ENCODE results near the gene ARID3A.

The ARID3A gene

GRCh38 chr19:892243-892893 is 33.5 kb upstream of the ARID3A start:
- H3K9me3 ChIP-seq (replicated peaks; ENCODE audit: insufficient read depth, low read length): no peaks in the 10 kb centered on the region
- peaks cover 31% of the 10 kb centered on the region for H3K79me2 ChIP-seq (ENCODE audit: low read length)
- H3K27me3 ChIP-seq (replicated peaks; ENCODE audit: insufficient read depth, low read length): no peaks in the 10 kb centered on the region
- H2AFZ ChIP-seq (ENCODE audit: low read length): peak overlapping the region; percentile 49; the same call in 1 of the 2 replicates
- H3K4me1 ChIP-seq (ENCODE audit: low read length): no peaks in the 10 kb centered on the region
- H4K20me1 ChIP-seq (ENCODE audit: insufficient read depth, low read length): no peaks in the 10 kb centered on the region; the same call in 1 of the 2 replicates
- H3F3A ChIP-seq (ENCODE audit: insufficient read depth, low read length): no peaks in the 10 kb centered on the region
- H3K4me2 ChIP-seq (ENCODE audit: low read depth, low read length): peak overlapping the region; percentile 74
- no peaks in the 10 kb centered on the region for H3K36me3 ChIP-seq (replicated peaks; ENCODE audit: insufficient read depth, low read length)
- TF ChIP-seq CTCF (IDR thresholded peaks at IDR 0.05; ENCODE audit: low read length) (no peak), EZH2 (optimal IDR thresholded peaks at IDR 0.05; ENCODE audit: low read depth, low read length) (no peak), EZH2phosphoT487 (IDR thresholded peaks at IDR 0.05; ENCODE audit: low read length) (no peak)
- peak; percentile 37 for DNase-seq
- no peaks in the 10 kb centered on the region for H3K9me2 ChIP-seq (replicated peaks; ENCODE audit: insufficient read depth, low read length)
- peak overlapping the region; percentile 93 for H3K9ac ChIP-seq (ENCODE audit: low read length)
- H3K4me3 ChIP-seq (ENCODE audit: low read length): peak overlapping the region; percentile 94
- no peak overlapping the region for H3K27ac ChIP-seq (ENCODE audit: low read length)

- TF ChIP-seq CTCF (IDR thresholded peaks at IDR 0.05; ENCODE audit: low read length) (no peak), EZH2 (optimal IDR thresholded peaks at IDR 0.05; ENCODE audit: low read depth, low read length) (no peak), EZH2phosphoT487 (IDR thresholded peaks at IDR 0.05; ENCODE audit: low read length) (no peak)
- H3K4me3 ChIP-seq (ENCODE audit: low read length): peak within 1 kb of the TSS; percentile 94
- peak within 1 kb of the TSS; percentile 85 for H2AFZ ChIP-seq (ENCODE audit: low read length)
- no peaks in the 10 kb centered on the region for H3K36me3 ChIP-seq (replicated peaks; ENCODE audit: insufficient read depth, low read length)
- peak; percentile 96 for DNase-seq
- peaks cover 31% of the 10 kb centered on the region for H3K79me2 ChIP-seq (ENCODE audit: low read length)
- peak within 1 kb of the TSS; percentile 67 for H3K27ac ChIP-seq (ENCODE audit: low read length)
- peak within 1 kb of the TSS; percentile 93 for H3K9ac ChIP-seq (ENCODE audit: low read length)
- H3K27me3 ChIP-seq (replicated peaks; ENCODE audit: insufficient read depth, low read length): no peaks in the 10 kb centered on the region
- no peaks in the 10 kb centered on the region for H3K9me3 ChIP-seq (replicated peaks; ENCODE audit: insufficient read depth, low read length)
- H4K20me1 ChIP-seq (ENCODE audit: insufficient read depth, low read length): no peaks in the 10 kb centered on the region; the same call in 1 of the 2 replicates
- no peaks in the 10 kb centered on the region for H3K4me1 ChIP-seq (ENCODE audit: low read length)
- H3K9me2 ChIP-seq (replicated peaks; ENCODE audit: insufficient read depth, low read length): no peaks in the 10 kb centered on the region
- H3K4me2 ChIP-seq (ENCODE audit: low read depth, low read length): peak within 1 kb of the TSS; percentile 74
- H3F3A ChIP-seq (ENCODE audit: insufficient read depth, low read length): no peaks in the 10 kb centered on the region
These were observed 32.7 kb upstream of the ARID3A start, which contains the start of the genes MED16 and RNU6-9 for GRCh38 chr19:892894-893689. MED16 (minus strand) TSS chr19:893187; CDS start chr19:891131, 2,056 bp downstream. RNU6-9 (plus strand) TSS chr19:893484.

- no peaks in the 10 kb centered on the region for H4K20me1 ChIP-seq (ENCODE audit: insufficient read depth, low read length)
- no peaks in the 10 kb centered on the region for H3K9me3 ChIP-seq (replicated peaks; ENCODE audit: insufficient read depth, low read length)
- DNase-seq: no peak
- peaks cover 10% of the 10 kb centered on the region for H3K79me2 ChIP-seq (ENCODE audit: low read length)
- no peaks in the 10 kb centered on the region for H3K27me3 ChIP-seq (replicated peaks; ENCODE audit: insufficient read depth, low read length)
- H3K36me3 ChIP-seq (replicated peaks; ENCODE audit: insufficient read depth, low read length): no peaks in the 10 kb centered on the region
- no peaks in the 10 kb centered on the region for H3F3A ChIP-seq (ENCODE audit: insufficient read depth, low read length)
- H3K4me2 ChIP-seq (ENCODE audit: low read depth, low read length): no peak overlapping the region
- no peak overlapping the region for H2AFZ ChIP-seq (ENCODE audit: low read length)
- no peak overlapping the region for H3K4me3 ChIP-seq (ENCODE audit: low read length)
- H3K27ac ChIP-seq (ENCODE audit: low read length): no peak overlapping the region
- no peaks in the 10 kb centered on the region for H3K9me2 ChIP-seq (replicated peaks; ENCODE audit: insufficient read depth, low read length)
- H3K4me1 ChIP-seq (ENCODE audit: low read length): no peaks in the 10 kb centered on the region
- TF ChIP-seq EZH2phosphoT487 (IDR thresholded peaks at IDR 0.05; ENCODE audit: low read length) (no peak), CTCF (IDR thresholded peaks at IDR 0.05; ENCODE audit: low read length) (no peak), EZH2 (optimal IDR thresholded peaks at IDR 0.05; ENCODE audit: low read depth, low read length) (no peak)
- H3K9ac ChIP-seq (ENCODE audit: low read length): no peak overlapping the region
These were observed 29.4 kb upstream of the ARID3A start for GRCh38 chr19:896434-896833.

All from MM.1S (cell line).